ENCODE results near the gene MAFG. TPM values are rescaled to one million over a fixed set of nuclear protein-coding genes. Genes with fewer than 3 reads are reported as not detected.

MAFG gene
- total RNA-seq (2014; rRNA removed; shearing (Covaris generic)): 73.1 and 73.9 TPM in 2 replicates
- 87.7 and 103 TPM in 2 replicates for polyA plus RNA-seq (2015; cell fraction: cytosol; rRNA removed)
- 208 and 264 TPM in 2 replicates for polyA plus RNA-seq (2015; cell fraction: nucleus; rRNA removed)

DNA sequence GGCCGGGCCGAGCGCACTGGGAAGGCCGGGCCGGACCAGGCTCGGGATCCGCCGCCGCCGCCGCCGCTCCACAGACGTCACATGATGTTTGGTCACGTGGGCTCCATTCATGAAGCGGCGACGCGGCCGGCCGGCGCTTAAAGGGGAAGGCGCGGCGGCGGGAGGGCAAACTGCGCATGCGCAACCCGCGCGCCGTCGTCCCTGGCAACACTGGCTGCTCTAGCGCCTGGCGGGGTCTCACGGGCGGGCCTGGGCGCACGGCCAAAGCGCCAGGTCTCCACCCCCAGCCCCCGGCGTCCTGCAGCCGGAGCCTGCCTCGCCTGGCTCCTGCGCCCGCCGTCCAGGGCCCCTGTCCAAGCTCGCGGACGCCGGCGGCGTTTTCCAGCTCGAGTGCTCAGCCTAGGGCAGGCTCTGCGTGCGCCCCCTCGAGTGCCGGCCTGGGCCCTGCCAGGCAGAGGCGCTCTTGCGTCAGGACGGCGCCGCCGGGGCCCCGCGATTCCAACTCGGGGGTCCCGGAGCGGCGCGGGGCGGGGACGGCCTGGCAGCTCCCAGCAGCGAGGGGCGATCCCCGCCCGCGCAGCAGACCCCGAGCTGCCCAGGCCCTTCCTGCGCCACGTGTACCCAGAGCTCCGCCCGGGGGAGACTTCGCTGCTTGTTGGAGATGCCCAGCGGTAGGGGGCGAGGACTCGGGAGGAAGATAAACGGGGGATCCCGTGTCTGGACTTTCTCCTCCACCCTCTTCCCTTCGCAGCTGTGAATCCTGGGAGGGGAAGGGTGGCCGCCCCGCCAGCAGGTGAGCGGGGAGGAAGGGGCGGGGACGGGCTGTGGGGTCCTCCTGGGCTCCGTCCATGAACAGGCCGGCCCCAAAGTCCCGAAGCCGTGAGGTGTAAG, at the start of gene MAFG:
Gene MAFG, minus strand, starts transcription at position 83 of the 891 bp plus-strand sequence. CDS start 4,550 bp downstream, outside the sequence.
- in situ Hi-C loops (cut with HindIII; ENCODE audit: low pct_unique_long_range_greater_than_20kb, low sequenced_read_pairs): no loop called here
- DNase-seq (ENCODE audit: low read depth, low spot score): peak; percentile 99

- in situ Hi-C loops (cut with HindIII; ENCODE audit: low pct_unique_long_range_greater_than_20kb, low sequenced_read_pairs): no loop called here
- DNase-seq (ENCODE audit: low read depth, low spot score): no peak
Measured at GRCh38 chr17:81976332-81977210, 49.0 kb upstream of the MAFG start.

DNA sequence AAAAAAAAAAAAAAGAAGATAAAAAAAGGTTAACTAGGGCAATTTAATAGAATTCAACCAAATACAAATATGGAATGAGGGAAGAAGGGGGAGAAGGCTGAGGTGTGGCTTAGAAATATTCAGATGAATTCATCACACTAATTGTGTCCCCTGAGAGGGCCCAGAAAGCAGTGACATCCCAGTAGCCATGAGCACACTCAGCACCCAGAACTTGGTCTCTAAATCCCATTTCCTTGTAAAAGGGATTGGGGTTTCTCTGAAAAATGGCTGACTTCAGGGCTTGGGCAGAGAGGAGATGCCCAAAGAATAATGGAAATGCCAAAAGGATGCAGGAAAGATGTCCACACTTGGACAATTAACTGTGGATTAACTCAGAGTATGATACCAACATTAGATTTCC, 45.9 kb upstream of the MAFG start:
- in situ Hi-C loops (cut with HindIII; ENCODE audit: low pct_unique_long_range_greater_than_20kb, low sequenced_read_pairs): no loop called here
- no peak for DNase-seq (ENCODE audit: low read depth, low spot score)

- in situ Hi-C loops (cut with HindIII; ENCODE audit: low pct_unique_long_range_greater_than_20kb, low sequenced_read_pairs): no loop called here
- no peak for DNase-seq (ENCODE audit: low read depth, low spot score)
Measured at GRCh38 chr17:81968850-81969812, 41.6 kb upstream of the MAFG start.

- in situ Hi-C loops (cut with HindIII; ENCODE audit: low pct_unique_long_range_greater_than_20kb, low sequenced_read_pairs): no loop called here
- DNase-seq (ENCODE audit: low read depth, low spot score): no peak
Measured at GRCh38 chr17:81968396-81968745, 40.8 kb upstream of the MAFG start.

DNA sequence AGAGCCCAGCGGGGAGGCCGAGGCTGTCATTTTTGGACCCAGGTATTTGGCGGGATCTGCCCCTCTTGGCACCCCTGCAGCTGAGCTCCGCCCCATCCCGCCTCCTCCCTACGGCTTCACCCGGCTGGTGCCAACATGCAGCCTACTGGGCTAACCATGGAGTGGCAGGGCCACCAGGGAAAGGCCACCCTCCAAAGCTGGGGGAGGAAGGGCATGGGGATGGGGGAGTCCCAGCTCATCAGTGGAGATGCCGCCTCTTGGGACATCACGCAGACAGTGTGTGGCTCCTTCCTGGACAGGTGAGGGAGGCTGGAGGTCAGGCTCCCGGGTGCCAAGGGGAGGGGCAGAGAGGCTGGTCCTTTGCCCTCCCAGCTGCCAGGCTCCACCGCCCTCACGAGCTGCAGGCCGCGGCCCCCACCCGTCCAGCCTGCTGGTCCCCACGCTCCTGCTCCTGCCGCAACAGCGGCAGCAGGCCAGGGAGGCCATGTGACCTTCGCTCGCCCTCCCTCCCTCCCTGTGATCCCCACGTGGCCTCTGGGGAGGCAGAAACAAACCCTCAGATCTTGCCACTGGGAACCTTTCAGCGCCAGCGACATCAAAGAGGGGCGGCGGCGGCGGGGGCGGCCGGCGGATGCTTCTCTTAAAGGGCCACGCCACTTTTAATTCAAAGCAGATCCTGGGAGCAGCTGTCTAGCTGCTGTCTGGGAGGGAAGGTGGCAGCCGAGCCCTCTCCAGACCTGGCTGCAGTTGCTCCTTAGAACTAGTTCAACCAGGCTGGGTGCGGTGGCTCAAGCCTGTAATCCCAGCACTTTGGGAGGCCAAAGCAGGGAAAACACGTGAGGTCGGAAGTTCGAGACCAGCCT, 40.2 kb upstream of the MAFG start:
- DNase-seq (ENCODE audit: low read depth, low spot score): peak; percentile 99
- in situ Hi-C loops (cut with HindIII; ENCODE audit: low pct_unique_long_range_greater_than_20kb, low sequenced_read_pairs): no loop called here

GRCh38 chr17:81967244-81967532, 39.7 kb upstream of the MAFG start:
- DNase-seq (ENCODE audit: low read depth, low spot score): no peak
- in situ Hi-C loops (cut with HindIII; ENCODE audit: low pct_unique_long_range_greater_than_20kb, low sequenced_read_pairs): no loop called here

- DNase-seq (ENCODE audit: low read depth, low spot score): no peak
- in situ Hi-C loops (cut with HindIII; ENCODE audit: low pct_unique_long_range_greater_than_20kb, low sequenced_read_pairs): no loop called here
Measured at GRCh38 chr17:81966343-81967243, 39.1 kb upstream of the MAFG start.

- in situ Hi-C loops (cut with HindIII; ENCODE audit: low pct_unique_long_range_greater_than_20kb, low sequenced_read_pairs): no loop called here
- DNase-seq (ENCODE audit: low read depth, low spot score): no peak
Measured at GRCh38 chr17:81964081-81964849, 36.7 kb upstream of the MAFG start.

DNA sequence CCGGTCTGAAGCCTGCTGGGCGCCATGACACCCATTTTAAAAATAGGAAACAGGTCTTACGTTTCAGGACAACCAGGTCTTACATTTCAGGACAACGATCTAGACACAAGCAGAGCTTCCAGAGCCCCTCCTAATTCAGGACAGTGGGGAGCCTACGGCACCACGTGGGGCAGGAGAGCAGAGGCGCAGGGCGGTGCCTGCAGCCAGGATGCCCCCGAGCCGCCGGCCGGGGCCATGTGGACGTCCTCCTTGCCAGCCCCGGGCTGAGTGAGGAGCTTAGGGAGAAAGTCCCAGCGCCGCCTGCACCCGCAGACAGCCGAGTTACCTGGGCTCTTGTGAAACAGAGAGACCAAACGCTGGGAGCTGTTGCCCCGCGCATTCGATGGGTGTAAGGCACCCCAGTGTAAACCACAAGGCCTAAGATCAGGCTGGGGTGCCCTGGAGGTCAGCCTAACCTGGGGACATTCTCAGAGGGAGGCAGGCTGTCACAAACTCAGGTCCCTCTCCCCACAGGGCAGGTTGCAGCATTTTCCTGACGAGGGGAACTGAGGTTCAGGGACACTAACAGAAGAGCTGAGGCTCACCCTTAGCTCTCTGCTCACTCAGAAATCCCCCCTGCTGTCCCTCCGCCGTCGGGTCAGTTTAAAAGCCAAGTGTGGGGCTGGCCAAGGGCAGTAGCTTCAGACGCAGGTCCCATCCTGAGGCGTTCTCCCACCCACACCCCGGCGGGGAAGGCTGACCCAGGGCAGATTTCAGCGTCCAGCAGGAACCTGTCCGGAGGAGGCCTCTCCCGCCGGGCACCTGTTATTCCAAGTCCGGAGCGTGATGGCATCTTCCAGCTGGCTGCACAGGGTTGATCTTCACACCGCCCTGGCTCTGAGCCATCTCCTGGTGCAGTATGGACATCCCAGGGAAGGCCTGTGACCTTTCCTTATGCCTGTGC, 35.2 kb upstream of the MAFG start:
- in situ Hi-C loops (cut with HindIII; ENCODE audit: low pct_unique_long_range_greater_than_20kb, low sequenced_read_pairs): no loop called here
- peak; percentile 43 for DNase-seq (ENCODE audit: low read depth, low spot score)

DNA sequence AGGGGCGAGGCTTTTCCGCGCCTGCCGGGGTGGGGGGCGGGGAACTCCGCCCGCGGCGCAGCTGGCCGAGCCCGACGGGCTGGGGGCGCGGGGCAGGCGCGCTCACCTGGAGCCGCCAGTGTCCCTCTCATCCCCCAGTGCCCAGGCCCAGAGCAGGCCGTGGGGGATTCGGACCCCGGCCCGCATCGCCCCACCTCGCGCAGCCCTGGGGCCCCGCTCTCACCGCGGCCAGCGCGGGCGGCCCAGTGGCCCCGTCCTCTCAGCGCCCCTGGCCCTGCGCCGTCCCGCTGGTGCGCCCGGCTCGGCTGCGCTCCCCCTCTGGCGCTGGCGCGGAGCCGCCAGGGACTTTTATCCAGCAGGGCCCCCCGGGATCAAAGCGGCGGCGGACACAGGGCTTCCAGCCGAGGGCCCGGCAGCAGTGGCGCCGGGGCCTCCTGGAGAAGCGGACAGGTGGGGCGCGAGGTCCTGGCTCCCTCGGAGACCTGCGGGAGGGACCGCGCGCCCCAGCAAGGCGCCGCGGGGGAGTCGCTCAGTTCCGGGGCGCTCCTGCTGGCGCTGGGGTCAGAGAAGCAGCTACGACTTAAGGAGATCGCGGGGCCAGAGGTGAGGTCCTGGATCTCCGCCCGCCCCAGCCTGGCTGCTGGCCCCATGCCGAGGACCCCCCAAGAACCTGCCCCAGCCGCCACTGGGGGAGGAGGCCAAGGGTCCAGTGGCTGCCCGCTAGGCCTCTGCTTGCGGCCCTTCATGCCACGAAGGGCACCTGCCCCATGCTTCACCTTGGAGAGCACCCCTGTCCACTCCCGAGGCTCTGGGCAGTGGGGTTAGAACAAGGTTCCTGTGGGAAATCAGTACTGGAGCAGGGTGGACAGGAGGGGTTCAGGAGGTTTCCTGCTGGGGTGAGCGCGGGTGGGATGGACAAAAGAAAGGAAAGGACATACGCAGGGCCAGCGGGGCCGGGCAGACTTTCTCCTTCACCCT, 34.3 kb upstream of the MAFG start:
- DNase-seq (ENCODE audit: low read depth, low spot score): no peak
- in situ Hi-C loops (cut with HindIII; ENCODE audit: low pct_unique_long_range_greater_than_20kb, low sequenced_read_pairs): no loop called here

GRCh38 chr17:81961087-81961511, 33.6 kb upstream of the MAFG start, which contains the start of gene NOTUM:
NOTUM (minus strand) TSS chr17:81961187; CDS start chr17:81960909, 278 bp downstream.
- in situ Hi-C loops (cut with HindIII; ENCODE audit: low pct_unique_long_range_greater_than_20kb, low sequenced_read_pairs): no loop called here
- peak; percentile 40 for DNase-seq (ENCODE audit: low read depth, low spot score)

Measured in SK-MEL-5 (cell line).